ENCODE results near the gene PIP4K2C.

DNA sequence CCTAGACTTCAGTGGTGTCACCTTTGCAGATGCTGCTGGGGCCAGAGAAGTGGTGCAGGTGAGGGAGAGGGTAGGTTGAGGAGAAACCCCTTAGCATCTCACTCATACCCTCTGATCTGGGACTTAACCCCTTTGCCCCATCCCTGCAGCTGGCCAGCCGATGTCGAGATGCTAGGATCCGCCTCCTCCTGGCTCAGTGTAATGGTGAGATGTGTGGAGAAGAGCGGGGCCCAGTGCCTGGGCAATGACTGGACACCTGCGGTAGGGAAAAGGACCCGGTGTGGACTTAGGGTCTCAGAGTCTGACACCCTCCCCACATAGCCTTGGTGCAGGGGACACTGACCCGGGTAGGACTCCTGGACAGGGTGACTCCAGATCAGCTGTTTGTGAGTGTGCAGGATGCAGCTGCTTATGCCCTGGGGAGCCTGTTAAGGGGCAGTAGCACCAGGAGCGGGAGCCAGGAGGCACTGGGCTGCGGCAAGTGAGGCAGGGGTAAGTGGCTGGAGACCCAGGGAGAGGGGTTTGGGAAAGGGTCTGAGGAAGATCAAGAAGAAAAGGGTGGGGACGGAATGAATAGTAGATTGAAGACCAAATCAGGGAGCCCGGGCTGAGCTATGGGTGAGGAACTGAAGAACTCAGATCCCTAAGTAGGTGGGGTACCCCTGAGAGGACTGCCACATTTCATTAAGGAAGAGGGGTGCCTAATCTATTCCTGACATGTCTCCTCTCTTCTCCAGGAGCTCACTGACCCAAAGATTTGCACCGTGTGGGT lies 34.5 kb downstream of the PIP4K2C start:
- TF ChIP-seq, protein P1, sequence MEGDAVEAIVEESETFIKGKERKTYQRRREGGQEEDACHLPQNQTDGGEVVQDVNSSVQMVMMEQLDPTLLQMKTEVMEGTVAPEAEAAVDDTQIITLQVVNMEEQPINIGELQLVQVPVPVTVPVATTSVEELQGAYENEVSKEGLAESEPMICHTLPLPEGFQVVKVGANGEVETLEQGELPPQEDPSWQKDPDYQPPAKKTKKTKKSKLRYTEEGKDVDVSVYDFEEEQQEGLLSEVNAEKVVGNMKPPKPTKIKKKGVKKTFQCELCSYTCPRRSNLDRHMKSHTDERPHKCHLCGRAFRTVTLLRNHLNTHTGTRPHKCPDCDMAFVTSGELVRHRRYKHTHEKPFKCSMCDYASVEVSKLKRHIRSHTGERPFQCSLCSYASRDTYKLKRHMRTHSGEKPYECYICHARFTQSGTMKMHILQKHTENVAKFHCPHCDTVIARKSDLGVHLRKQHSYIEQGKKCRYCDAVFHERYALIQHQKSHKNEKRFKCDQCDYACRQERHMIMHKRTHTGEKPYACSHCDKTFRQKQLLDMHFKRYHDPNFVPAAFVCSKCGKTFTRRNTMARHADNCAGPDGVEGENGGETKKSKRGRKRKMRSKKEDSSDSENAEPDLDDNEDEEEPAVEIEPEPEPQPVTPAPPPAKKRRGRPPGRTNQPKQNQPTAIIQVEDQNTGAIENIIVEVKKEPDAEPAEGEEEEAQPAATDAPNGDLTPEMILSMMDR (IDR thresholded peaks at IDR 0.05; ENCODE audit: low read length), result no peak
- TF ChIP-seq EZH2phosphoT487 (IDR thresholded peaks at IDR 0.05; ENCODE audit: low read length) (no peak), EZH2 (optimal IDR thresholded peaks at IDR 0.05; ENCODE audit: low read depth, low read length) (no peak)

Data from MM.1S (cell line).